Measurements from ENCODE around the gene SYTL2.

GRCh38 chr11:85704967-85705366 is 106.0 kb downstream of the SYTL2 start:
- no peak for TF ChIP-seq POLR2AphosphoS5 (IDR thresholded peaks at IDR 0.05)
- TF ChIP-seq CTCF (IDR thresholded peaks at IDR 0.05) = no peak
- no peak for TF ChIP-seq POLR2A (IDR thresholded peaks at IDR 0.05)
- no peak for TF ChIP-seq EP300 (IDR thresholded peaks at IDR 0.05)

All from stomach (tissue), 4 donors.